Upper lobe of right lung (tissue), 1 donor: ENCODE measurements around the gene HAUS1. TPM values are rescaled to one million over a fixed set of nuclear protein-coding genes. Genes with fewer than 3 reads are reported as not detected.

ENCODE experiments used
- ATAC-seq: fragments of 200-7000 bp; cut with Tn5 transposase; one replicate; pipeline ENCODE4 v1.9.1; 2020; ENCODE audit warnings: mild to moderate bottlenecking, moderate library complexity
- DNase-seq: peaks from one replicate; pipeline ENCODE4 v3.0.0-alpha.2; 2020
- H3K27ac ChIP-seq: fragments of 200-600 bp; one replicate; pipeline ENCODE4 v1.8.0; 2022
- H3K27me3 ChIP-seq: fragments of 200-600 bp; one replicate; pipeline ENCODE4 v1.8.0; 2022; ENCODE audit warnings: mild to moderate bottlenecking
- H3K36me3 ChIP-seq: fragments of 200-600 bp; one replicate; pipeline ENCODE4 v1.8.0; 2022
- H3K4me1 ChIP-seq: fragments of 200-600 bp; one replicate; pipeline ENCODE4 v1.8.0; 2022
- H3K4me3 ChIP-seq: fragments of 200-600 bp; one replicate; pipeline ENCODE4 v1.8.0; 2022; ENCODE audit warnings: mild to moderate bottlenecking
- H3K9me3 ChIP-seq: fragments of 200-600 bp; one replicate; pipeline ENCODE4 v1.8.0; 2022
- CTCF ChIP-seq: fragments of 200-600 bp; IDR thresholded peaks from one replicate; pipeline ENCODE4 v1.8.0; 2022; ENCODE audit warnings: antibody characterized with exemption
- intact Hi-C: fragments of 100-400 bp; cut with DNase I; formaldehyde crosslinking; loops from one replicate; pipeline ENCODE4 v1.11.0; 2022
- total RNA-seq: library from RNA; stranded (reverse); fragmentation: NEBNext Ultra II Directional; extraction: Animal tissue kit (Norgen Biotek cat#: 25700); gene quantifications from one replicate; pipeline ENCODE4 v1.2.1, GENCODE V29; 2021
- donor health status: DM: no; HTN: yes; CAD: no; lungs with severe emphysema.

The HAUS1 gene
- total RNA-seq, 1 donor from 2014 or later: 17.1 TPM

GRCh38 chr18:46167971-46168370 lies 63.8 kb downstream of the HAUS1 start:
- TF ChIP-seq CTCF: no peak

GRCh38 chr18:46169464-46169941 lies 65.3 kb downstream of the HAUS1 start:
- no peak overlapping the region for H3K27ac ChIP-seq
- no peaks in the 10 kb centered on the region for H3K4me1 ChIP-seq
- no peak for ATAC-seq
- H3K36me3 ChIP-seq: no peaks in the 10 kb centered on the region
- intact Hi-C loops: no loop called here
- DNase-seq: no peak
- no peaks in the 10 kb centered on the region for H3K9me3 ChIP-seq
- no peak for TF ChIP-seq CTCF
- H3K27me3 ChIP-seq: no peaks in the 10 kb centered on the region
- H3K4me3 ChIP-seq: no peak overlapping the region

More at GRCh38 chr18:46167971-46168370, 63.8 kb downstream of the HAUS1 start:
- no peaks in the 10 kb centered on the region for H3K27me3 ChIP-seq
- H3K4me3 ChIP-seq: no peak overlapping the region
- no peak overlapping the region for H3K27ac ChIP-seq
- no peaks in the 10 kb centered on the region for H3K36me3 ChIP-seq
- H3K4me1 ChIP-seq: no peaks in the 10 kb centered on the region
- intact Hi-C loops: no loop called here
- DNase-seq (peak; percentile 66), ATAC-seq (peak; percentile 77)
- no peaks in the 10 kb centered on the region for H3K9me3 ChIP-seq

- ATAC-seq: no peak
- Histone ChIP-seq H3K36me3 (no peaks in the 10 kb centered on the region), H3K27ac (no peak overlapping the region), H3K27me3 (no peaks in the 10 kb centered on the region), H3K4me1 (peaks cover 12% of the 10 kb centered on the region), H3K9me3 (no peaks in the 10 kb centered on the region), H3K4me3 (no peak overlapping the region)
- no peak for TF ChIP-seq CTCF
- no peak for DNase-seq
- intact Hi-C loops: loop anchor here (10.0 kb wide), 1 partner anchor 483 kb away; the partner anchor contains the start of gene LOXHD1
These were observed 67.1 kb downstream of the HAUS1 start for GRCh38 chr18:46171331-46171730.

- H3K27ac ChIP-seq: peak overlapping the region; percentile 91
These were observed 69.5 kb downstream of the HAUS1 start for GRCh38 chr18:46173393-46174341.

More at GRCh38 chr18:46173393-46174341, 69.5 kb downstream of the HAUS1 start:
- peak; percentile 75 for TF ChIP-seq CTCF
- intact Hi-C loops: loop anchor here (10.0 kb wide), 1 partner anchor 481 kb away; the partner anchor contains the start of gene LOXHD1
- Histone ChIP-seq H3K36me3 (no peaks in the 10 kb centered on the region), H3K9me3 (no peaks in the 10 kb centered on the region), H3K4me3 (peak overlapping the region; percentile 90), H3K4me1 (peaks cover 12% of the 10 kb centered on the region), H3K27me3 (no peaks in the 10 kb centered on the region)
- peak; percentile 98 for DNase-seq
- ATAC-seq: peak; percentile 98
